Measurements from ENCODE around the gene ITFG1. TPM values are rescaled to one million over a fixed set of nuclear protein-coding genes. Genes with fewer than 3 reads are reported as not detected.

Gene ITFG1
- total RNA-seq, 3 donors from 2014 or later, result 42.3 to 55.2 (median 53.4) TPM

- no peaks in the 10 kb centered on the region for H3K36me3 ChIP-seq
- H3K9me3 ChIP-seq, result no peaks in the 10 kb centered on the region
- H3K4me1 ChIP-seq, result no peaks in the 10 kb centered on the region
- no peaks in the 10 kb centered on the region for H3K27me3 ChIP-seq
- intact Hi-C loops (cut with DNase I; ENCODE audit: low total_unique reads), result loop anchor here (5.0 kb wide), 1 partner anchor 109 kb away; no protein-coding TSS in a partner anchor
- TF ChIP-seq CTCF (IDR thresholded peaks at IDR 0.05), result no peak
- H3K27ac ChIP-seq, result no peak overlapping the region
- no peak overlapping the region for H3K4me3 ChIP-seq
- DNase-seq (ENCODE audit: low spot score in 2 of 2), result no peak
These were observed 52.4 kb downstream of the ITFG1 start for GRCh38 chr16:47408491-47408890.

- no peaks in the 10 kb centered on the region for H3K9me3 ChIP-seq
- intact Hi-C loops (cut with DNase I; ENCODE audit: low total_unique reads), result no loop called here
- no peaks in the 10 kb centered on the region for H3K27me3 ChIP-seq
- H3K36me3 ChIP-seq, result no peaks in the 10 kb centered on the region
- H3K27ac ChIP-seq, result no peak overlapping the region
- no peak for TF ChIP-seq CTCF (IDR thresholded peaks at IDR 0.05)
- TF ChIP-seq POLR2A (IDR thresholded peaks at IDR 0.05), result no peak
- no peak for TF ChIP-seq POLR2AphosphoS5 (IDR thresholded peaks at IDR 0.05)
- H3K4me1 ChIP-seq, result no peaks in the 10 kb centered on the region
- no peak overlapping the region for H3K4me3 ChIP-seq
- DNase-seq (ENCODE audit: low spot score in 2 of 2), result no peak
These were observed 64.9 kb downstream of the ITFG1 start for GRCh38 chr16:47395733-47396498.

DNA sequence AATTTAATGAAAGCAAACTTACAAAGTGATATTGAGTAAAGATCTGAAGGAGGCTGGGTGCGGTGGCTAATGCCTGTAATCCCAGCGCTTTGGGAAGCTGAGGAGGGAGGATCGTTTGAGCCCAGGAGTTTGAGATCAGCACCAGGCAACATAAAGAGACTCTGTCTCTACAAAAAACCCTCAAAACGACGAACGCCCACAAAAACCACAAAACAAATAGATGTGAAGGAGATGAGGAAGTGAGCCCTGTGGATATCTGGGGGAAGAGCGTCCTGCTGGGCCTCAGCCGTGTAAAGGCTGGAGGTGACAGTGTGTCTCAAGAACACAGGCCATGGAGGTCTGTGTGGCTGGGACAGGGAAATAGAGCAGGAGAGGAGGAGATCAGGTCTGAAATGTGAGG is 68.8 kb downstream of the ITFG1 start:
- no peaks in the 10 kb centered on the region for H3K9me3 ChIP-seq
- H3K27ac ChIP-seq, result no peak overlapping the region
- intact Hi-C loops (cut with DNase I; ENCODE audit: low total_unique reads), result no loop called here
- TF ChIP-seq POLR2A (IDR thresholded peaks at IDR 0.05), result no peak
- TF ChIP-seq CTCF (IDR thresholded peaks at IDR 0.05), result no peak
- TF ChIP-seq POLR2AphosphoS5 (IDR thresholded peaks at IDR 0.05), result no peak
- H3K27me3 ChIP-seq, result no peaks in the 10 kb centered on the region
- no peak for DNase-seq (ENCODE audit: low spot score in 2 of 2)
- no peaks in the 10 kb centered on the region for H3K4me1 ChIP-seq
- H3K4me3 ChIP-seq, result no peak overlapping the region
- no peaks in the 10 kb centered on the region for H3K36me3 ChIP-seq

DNA sequence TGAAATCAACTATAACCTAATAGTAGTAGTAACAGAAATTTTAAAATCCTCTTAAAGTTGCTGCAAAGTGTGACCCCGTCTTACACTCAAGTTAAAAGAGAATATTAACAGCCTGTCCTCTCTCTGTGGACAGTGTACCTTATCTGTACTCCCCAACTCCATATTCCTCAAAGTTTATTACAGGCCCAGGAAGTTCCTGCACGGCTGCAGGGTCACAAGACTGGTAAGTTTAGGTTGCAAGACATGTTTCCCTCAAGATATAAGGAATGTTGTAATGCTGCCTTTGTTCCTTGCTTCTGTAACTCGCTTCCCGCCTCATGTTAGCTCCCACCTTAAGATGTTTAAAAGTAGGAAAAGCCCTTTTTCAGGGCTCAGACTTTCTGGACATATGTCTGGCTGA is 72.2 kb downstream of the ITFG1 start:
- TF ChIP-seq POLR2A (IDR thresholded peaks at IDR 0.05), result no peak
- no peak for TF ChIP-seq CTCF (IDR thresholded peaks at IDR 0.05)
- TF ChIP-seq POLR2AphosphoS5 (IDR thresholded peaks at IDR 0.05), result no peak
- intact Hi-C loops (cut with DNase I; ENCODE audit: low total_unique reads), result no loop called here
- Histone ChIP-seq H3K4me1 (no peaks in the 10 kb centered on the region), H3K9me3 (no peaks in the 10 kb centered on the region), H3K4me3 (no peak overlapping the region), H3K27me3 (no peaks in the 10 kb centered on the region), H3K27ac (no peak overlapping the region), H3K36me3 (no peaks in the 10 kb centered on the region)
- DNase-seq (ENCODE audit: low spot score in 2 of 2), result no peak

DNA sequence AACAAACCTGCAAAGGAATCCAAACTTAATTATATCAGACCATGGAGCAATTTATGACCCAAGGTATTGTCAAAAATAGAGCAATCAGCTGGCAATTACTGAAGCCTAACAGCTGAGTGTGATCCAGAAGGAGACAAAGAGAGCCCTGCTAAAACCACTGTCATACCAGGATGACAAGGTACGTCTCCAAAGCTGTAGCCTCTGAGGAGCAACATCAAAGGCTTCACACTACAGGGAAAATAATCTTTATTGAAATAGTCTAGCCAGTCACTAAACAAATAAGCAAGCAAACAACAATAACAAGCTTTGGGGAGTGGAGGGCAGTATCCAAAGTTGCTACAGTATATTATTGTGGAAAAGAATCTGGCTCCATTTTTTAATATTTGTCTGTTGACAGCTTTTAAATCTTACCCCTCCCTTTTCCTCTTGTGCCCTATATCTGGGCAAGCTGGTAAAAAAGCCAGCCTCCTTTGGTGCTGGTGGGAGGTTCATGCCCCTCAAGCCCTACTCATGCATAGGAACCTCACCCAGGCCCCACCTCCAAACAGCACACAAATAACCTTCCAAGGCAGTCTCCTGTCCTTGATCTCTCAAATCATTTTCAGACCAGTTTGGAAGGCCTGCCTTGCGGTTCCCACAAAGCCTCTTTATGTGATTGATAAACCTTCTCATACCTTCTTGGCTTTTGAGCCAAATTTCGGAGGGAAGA is 73.7 kb downstream of the ITFG1 start:
- no peak overlapping the region for H3K4me3 ChIP-seq
- no peaks in the 10 kb centered on the region for H3K36me3 ChIP-seq
- no peaks in the 10 kb centered on the region for H3K4me1 ChIP-seq
- intact Hi-C loops (cut with DNase I; ENCODE audit: low total_unique reads), result no loop called here
- no peaks in the 10 kb centered on the region for H3K9me3 ChIP-seq
- no peaks in the 10 kb centered on the region for H3K27me3 ChIP-seq
- DNase-seq (ENCODE audit: low spot score in 2 of 2), result no peak
- no peak for TF ChIP-seq POLR2A (IDR thresholded peaks at IDR 0.05)
- TF ChIP-seq POLR2AphosphoS5 (IDR thresholded peaks at IDR 0.05), result no peak
- no peak for TF ChIP-seq CTCF (IDR thresholded peaks at IDR 0.05)
- no peak overlapping the region for H3K27ac ChIP-seq

Data from breast epithelium (tissue), 4 donors.